AG09309 (cell line): ENCODE results near the gene HBA1.
"Not testable (repeated sequence)": the region's sequence is repeated elsewhere in the genome, so short reads cannot be mapped to it uniquely, and the experiment has no call there.

ENCODE experiments used
- DNase-seq: peaks from one replicate; pipeline ENCODE4 v3.0.0-alpha.2; 2010; ENCODE audit warnings: low read depth
- H3K4me3 ChIP-seq: 2 replicates; pipeline ENCODE4 v1.5.1; 2011; ENCODE audit warnings: mild to moderate bottlenecking, low read depth, low read length, moderate library complexity; ENCODE audit not compliant: control insufficient read depth
- CTCF ChIP-seq: IDR thresholded peaks from 2 replicates; pipeline ENCODE4 v1.5.1; 2011; ENCODE audit warnings: mild to moderate bottlenecking, low read depth, low read length, inconsistent platforms; ENCODE audit not compliant: insufficient read depth, control insufficient read depth; ENCODE audit errors: missing control alignments

Gene HBA1

GRCh38 chr16:175011-175949 is 1.2 kb upstream of the HBA1 start:
- no peak for TF ChIP-seq CTCF
- no peak for DNase-seq
- H3K4me3 ChIP-seq, result no peak overlapping the region

- not testable (repeated sequence) for DNase-seq, H3K4me3 ChIP-seq
These were observed 474 bp upstream of the HBA1 start for GRCh38 chr16:176006-176405.

- DNase-seq, result no peak
- no peak overlapping the region for H3K4me3 ChIP-seq
- no peak for TF ChIP-seq CTCF
These were observed 928 bp downstream of the HBA1 start for GRCh38 chr16:177394-177822.

- no peak for DNase-seq
- no peak for TF ChIP-seq CTCF
- H3K4me3 ChIP-seq, result no peak overlapping the region
These were observed 1.6 kb downstream of the HBA1 start for GRCh38 chr16:177981-178667.

- DNase-seq, result no peak
- H3K4me3 ChIP-seq, result no peak overlapping the region
- TF ChIP-seq CTCF, result no peak
These were observed 2.2 kb downstream of the HBA1 start for GRCh38 chr16:178668-179015.

GRCh38 chr16:179211-180092 is 3.0 kb downstream of the HBA1 start:
- DNase-seq, result no peak
- TF ChIP-seq CTCF, result no peak
- no peak overlapping the region for H3K4me3 ChIP-seq
